GM12801 (cell line): ENCODE results near the gene GNPDA1.

ENCODE experiments used
- CTCF ChIP-seq: IDR thresholded peaks from one replicate; pipeline ENCODE4 v1.5.1; 2011; ENCODE audit warnings: control low read depth; ENCODE audit not compliant: insufficient read length; ENCODE audit errors: extremely low read depth

Gene GNPDA1

GRCh38 chr5:142024771-142025304 lies 12.0 kb upstream of the GNPDA1 start:
- TF ChIP-seq CTCF, result no peak

- no peak for TF ChIP-seq CTCF
These were observed 11.0 kb upstream of the GNPDA1 start for GRCh38 chr5:142023836-142024235.

- TF ChIP-seq CTCF, result no peak
These were observed 7.4 kb upstream of the GNPDA1 start for GRCh38 chr5:142020122-142020659.

GRCh38 chr5:142017832-142018427 lies 5.1 kb upstream of the GNPDA1 start:
- no peak for TF ChIP-seq CTCF

GRCh38 chr5:142016556-142016955 lies 3.7 kb upstream of the GNPDA1 start:
- no peak for TF ChIP-seq CTCF

GRCh38 chr5:142015781-142016533 lies 3.1 kb upstream of the GNPDA1 start:
- no peak for TF ChIP-seq CTCF

GRCh38 chr5:142014911-142015584 lies 2.2 kb upstream of the GNPDA1 start:
- no peak for TF ChIP-seq CTCF
